ENCODE data around the gene NPY1R.

The NPY1R gene

DNA sequence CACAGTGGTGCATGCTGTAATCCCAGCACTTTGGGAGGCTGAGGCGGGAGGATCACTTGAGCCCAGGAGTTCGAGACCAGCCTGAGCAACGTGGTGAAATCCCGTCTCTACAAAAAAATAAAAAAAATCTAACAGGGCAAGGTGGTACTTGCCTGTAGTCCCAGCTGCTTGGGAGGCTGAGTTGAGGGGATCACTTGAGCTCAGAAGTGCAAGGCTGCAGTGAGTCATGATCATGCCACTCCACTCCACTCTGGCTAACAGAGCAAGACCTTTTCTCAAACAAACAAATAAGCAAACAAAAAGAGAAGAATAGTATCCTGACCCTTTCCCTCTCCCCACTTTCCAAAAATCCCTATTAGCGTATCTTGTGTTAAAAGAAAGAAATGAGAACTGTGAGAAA, 52.7 kb downstream of the NPY1R start:
- no peak for DNase-seq (ENCODE audit: low read depth in 2 of 2)

DNA sequence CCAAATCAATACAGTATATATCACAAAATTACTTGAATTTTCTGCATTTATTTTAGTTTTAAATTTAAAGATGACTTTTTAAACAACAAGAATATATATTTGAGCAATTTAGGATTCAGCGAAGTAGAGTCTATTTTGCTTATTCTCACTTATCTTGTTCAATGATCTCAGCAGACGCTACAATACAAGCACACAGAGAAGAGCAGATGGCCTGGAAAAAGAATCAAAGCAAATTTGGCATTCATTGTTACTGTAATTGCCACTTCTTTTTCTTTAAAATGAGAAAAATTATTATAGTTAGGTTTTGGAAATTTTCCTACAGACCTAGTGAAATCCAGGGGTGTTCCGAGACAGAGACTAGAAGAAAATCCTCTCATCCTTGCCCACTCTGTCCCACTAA, 57.5 kb downstream of the NPY1R start:
- DNase-seq (ENCODE audit: low read depth in 2 of 2) = no peak

Data from stimulated activated CD4-positive, alpha-beta T cell treated with anti-CD3 and anti-CD28 coated beads, Interleukin-12 subunit alpha, Interleukin-12 subunit beta, amount 100 ng/mL, for 24 hours (primary cell).